Hypothalamus (tissue), 51 donors: ENCODE results near the gene SHISA3.

Experiments
- DNase-seq, 51 donors: peaks; one replicate each; lab custom pipeline; 2025; lab: John Stamatoyannopoulos, UW

SHISA3 gene

GRCh38 chr4:42436928-42437565, 39.8 kb downstream of the SHISA3 start:
- no peak for DNase-seq

DNA sequence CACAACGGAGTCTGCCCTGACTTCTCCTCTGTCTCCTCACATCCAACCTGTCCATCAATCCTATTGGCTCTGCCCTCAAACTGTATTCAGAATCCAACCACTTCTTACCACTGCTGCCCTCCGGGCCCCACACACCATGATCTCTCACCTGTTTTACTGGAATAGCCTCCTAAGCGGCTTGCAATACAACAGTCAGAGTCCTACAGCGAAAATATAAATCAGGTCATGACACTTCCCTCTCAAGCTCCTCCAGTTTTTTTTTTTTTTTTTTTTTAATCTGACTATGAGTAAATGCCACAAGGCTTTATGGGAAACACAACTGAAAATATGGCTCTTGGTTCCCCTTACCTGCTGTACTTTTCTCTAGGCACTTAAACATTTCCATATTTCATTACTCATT, 42.8 kb downstream of the SHISA3 start:
- DNase-seq = no peak

- DNase-seq = no peak
Observed at GRCh38 chr4:42442601-42443000, 45.3 kb downstream of the SHISA3 start.

- no peak for DNase-seq
Observed at GRCh38 chr4:42445038-42445437, 47.8 kb downstream of the SHISA3 start.

- DNase-seq = no peak
Observed at GRCh38 chr4:42446823-42447222, 49.5 kb downstream of the SHISA3 start.
